HG03139 (cell line): ENCODE data around the gene CEP55.
"Not testable (repeated sequence)": the region's sequence is repeated elsewhere in the genome, so short reads cannot be mapped to it uniquely, and the experiment has no call there.

Experiments used
- ATAC-seq: cut with Tn5 transposase; IDR thresholded peaks from one replicate; pipeline ENCODE4 v1.9.1; 2021; ENCODE audit not compliant: unreplicated experiment

The CEP55 gene

DNA sequence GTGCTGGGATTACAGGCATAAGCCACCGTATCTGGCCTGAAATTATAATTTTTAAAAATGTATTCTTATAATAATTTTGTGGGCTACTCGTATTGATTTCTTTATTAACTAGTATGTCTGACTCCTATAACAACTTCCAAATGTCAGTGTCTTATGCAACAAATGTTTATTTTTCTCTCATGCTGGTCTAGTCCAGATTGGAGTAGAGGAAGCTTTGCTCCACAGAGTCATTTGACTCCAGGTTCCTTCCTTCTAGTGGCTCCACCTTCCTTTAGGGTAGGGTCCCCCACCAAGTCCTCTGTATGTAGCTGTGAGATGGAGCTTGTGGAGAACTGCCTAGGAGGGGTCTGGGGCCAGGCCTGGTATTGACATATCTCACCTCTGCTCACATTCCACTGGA lies 8.7 kb downstream of the CEP55 start:
- no peak for ATAC-seq

DNA sequence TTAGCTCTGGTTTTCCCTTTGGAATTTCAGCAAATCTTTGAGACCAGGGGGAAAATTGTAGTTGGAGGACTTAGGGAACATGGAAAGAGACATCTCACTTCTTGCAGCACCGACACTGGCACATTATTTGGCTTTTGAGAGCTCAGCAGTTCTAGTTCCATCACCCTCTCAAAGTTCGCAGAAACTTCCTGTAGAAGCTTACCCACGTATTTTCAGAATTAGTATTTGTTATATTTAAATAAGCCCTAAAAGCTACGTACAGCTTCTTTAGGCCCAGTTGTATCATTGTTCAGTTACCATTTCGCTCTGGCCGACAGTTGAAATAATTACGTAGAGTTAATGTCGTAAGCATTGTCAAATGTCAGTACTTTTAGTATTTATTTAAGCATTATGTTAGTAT lies 13.4 kb downstream of the CEP55 start:
- ATAC-seq, result no peak

DNA sequence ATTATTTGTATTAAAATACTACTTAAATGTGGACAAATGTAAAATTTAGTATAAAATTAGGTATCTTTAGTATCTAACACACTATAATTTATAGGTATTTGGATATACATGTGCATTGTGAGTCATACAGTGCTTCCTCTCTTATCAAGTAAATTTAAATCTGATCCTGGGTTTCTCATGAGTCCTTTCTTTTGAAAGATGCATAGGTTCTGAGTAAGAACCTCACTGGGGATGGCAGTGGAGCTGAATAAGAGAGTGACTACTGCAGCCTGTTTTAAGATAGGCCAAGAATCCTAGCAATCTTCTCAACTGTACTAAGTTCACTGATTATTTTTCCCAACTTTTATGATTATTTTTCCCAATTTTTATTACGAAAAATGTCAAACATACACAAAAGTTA lies 16.2 kb downstream of the CEP55 start:
- ATAC-seq, result no peak

DNA sequence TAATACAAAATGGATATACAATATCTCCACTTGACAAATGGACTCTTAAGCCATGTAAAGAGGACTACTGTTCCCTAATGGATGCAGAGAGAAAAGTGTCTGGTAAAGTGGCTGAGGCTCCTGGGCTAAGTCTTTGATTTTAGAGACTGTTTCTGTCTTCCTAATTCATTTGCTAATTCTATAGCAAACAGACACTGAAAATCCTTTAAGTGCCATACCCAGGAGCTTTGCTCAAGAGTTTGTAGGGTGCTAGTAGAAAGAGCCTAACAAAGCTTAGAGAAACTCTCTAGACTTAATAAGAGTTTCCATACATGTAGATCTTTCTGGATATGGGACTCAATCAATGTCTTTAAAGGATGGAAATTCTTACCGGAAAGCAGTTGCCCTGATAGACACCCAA lies 16.7 kb downstream of the CEP55 start:
- ATAC-seq, result no peak

DNA sequence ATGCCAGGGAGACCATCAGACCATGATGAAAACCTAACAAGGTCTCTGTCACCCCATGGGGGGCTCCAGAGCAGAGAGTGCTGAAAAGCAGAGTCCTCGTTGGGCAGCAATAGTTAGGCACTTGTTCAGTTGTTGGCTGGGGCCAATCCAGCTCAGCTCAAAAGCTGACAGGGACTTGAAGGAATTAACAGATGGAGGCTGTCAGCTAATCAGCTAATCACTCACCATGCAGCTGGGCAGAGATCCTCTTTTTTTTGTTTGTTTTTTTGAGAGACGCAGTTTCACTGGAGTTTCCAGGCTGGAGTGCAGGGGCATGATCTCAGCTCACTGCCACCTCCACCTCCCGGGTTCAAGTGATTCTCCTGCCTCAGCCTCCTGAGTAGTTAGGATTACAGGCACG lies 18.1 kb downstream of the CEP55 start:
- ATAC-seq, result no peak

DNA sequence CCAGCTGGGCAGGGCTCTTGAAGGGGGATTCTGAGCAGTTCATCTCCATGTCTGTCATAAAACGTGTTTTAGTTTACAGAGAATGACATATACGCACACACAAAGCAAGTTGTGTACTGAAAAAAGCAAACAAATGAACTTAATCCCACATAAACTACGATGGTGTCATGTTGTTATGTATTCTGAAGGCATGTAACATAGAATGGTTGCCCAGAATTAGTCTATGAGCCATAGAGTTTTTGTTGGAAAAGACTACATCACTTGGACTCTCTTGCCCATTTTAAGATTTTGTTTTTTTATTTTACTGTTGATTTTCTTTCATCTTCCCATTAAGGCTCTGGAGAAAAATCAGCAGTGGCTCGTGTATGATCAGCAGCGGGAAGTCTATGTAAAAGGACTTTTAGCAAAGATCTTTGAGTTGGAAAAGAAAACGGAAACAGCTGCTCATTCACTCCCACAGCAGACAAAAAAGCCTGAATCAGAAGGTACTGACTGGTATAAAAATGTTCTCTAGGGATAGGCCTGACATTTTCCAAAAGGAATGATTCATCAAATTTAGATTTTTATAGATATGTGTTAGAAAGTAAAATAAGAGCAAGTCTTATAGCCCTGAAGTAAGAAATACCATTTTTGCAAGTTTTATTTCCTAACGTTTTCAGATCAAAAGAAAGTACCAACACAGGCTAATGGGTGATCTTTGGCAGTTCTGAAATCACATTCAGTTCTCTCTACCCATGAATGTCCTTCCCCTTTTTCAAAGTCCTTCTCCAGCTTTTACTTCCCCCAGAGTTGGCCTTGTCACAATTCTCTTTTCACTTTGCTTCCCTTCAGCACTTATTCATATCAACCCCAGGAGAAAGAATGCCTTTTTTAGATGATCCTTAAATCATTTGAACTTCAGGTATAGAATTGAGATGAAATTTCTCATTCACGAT lies 18.9 kb downstream of the CEP55 start:
- no peak for ATAC-seq

DNA sequence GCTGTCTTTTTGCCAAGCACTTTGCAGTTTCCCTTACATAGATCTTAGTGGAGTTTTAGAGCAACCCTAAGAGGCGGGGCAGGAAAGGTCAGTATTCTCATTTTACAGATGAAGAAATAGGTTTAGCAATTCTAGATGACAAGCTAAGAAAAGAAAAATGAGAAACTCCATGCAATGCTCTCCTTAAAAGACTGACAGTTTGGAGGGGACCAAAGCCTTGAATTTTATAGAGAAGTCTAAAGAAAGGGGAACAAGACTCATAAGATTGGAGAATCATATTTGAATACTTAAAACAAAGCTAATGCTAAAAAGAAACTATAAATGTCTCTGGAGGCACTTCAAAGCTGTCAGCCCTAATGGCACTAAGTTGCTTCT lies 19.6 kb downstream of the CEP55 start:
- ATAC-seq, result no peak

DNA sequence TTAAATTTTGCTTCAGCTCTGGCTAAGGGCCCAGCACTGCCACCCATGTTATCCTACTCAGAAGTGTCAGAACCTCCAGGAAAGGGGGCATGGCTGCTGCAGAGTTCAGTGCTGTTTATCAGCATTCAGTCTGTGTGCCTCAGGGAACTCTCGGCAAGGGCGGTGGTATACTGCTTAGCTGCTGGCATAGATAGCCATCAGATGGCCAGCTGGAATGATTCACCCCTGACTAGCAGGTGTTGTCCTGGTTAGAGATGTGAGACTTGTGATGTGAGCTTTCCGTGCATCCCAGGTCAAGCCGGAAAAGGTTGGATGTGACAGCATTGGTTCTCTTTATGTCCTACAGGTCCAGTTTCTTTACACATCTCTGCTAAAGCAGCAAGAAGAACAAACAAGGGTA lies 22.1 kb downstream of the CEP55 start:
- no peak for ATAC-seq

DNA sequence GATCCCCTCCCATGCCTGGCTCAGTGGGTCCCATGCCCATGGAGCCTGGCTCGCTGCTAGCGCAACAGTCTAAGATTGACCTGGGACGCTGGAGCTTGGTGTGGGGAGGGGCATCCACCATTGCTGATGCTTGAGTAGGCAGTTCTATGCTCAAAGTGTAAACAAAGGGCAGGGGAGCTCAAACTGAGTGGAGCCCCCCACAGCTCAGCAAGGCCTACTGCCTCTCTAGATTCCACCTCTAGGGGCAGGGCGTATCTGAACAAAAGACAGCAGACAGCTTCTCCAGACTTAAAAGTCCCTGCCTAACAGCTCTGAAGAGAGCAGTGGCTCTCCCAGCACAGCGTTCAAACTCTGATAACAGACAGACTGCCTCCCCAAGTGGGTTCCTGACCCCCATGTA lies 38.9 kb downstream of the CEP55 start:
- ATAC-seq, result no peak

DNA sequence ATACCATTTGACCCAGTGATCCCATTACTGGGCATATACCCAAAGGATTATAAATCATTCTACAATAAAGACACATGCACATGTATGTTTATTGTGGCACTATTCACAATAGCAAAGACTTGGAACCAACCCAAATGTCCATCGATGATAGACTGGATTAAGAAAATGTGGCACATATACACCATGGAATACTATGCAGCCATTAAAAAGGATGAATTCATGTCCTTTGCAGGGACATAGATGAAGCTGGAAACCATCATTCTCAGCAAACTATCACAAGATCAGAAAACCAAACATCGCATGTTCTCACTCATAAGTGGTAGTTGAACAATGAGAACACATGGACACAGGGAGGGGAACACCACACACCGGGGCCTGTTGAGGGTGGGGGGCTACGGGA lies 44.5 kb downstream of the CEP55 start:
- ATAC-seq, result not testable (repeated sequence)

DNA sequence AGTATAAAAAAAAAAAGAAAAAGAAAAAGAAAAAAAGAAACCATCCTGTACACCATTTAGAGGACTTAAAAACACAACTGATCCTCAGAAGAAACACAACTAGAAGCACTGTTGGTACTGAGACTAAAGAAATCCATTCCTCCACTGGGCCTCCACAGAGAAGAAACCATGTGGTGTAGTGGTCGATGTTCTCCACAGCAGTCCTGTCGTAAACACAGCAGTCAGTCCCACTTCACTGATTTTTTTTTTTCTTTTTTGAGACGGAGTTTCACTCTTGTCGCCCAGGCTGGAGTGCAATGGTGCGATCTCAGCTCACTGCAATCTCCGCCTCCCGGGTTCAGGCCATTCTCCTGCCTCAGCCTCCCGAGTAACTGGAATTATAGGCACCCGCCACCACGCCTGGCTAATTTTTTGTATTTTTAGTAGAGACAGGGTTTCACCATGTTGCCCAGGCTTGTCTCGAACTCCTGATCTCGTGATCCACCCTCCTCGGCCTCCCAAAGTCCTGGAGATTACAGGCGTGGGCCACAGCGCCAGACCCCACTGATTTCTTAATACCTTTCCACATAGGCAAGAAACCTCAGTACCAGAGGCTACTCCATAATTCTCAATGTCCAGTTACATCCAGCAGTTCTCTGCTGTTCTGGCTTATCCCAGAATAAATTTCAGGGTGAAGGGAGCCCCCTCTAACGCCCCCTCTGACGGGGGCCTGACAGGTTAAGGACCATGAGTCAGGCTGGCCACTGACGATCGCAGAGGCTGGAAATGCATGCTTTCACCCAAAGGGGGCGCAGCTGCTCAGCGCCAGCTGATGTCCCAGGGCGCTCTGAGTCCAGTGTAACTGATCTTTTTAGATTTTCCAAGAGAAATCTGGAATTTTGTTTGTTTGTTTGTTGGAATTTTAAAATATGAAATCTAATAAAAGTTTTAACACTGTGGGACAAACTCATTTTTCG lies 45.3 kb downstream of the CEP55 start:
- ATAC-seq, result no peak

DNA sequence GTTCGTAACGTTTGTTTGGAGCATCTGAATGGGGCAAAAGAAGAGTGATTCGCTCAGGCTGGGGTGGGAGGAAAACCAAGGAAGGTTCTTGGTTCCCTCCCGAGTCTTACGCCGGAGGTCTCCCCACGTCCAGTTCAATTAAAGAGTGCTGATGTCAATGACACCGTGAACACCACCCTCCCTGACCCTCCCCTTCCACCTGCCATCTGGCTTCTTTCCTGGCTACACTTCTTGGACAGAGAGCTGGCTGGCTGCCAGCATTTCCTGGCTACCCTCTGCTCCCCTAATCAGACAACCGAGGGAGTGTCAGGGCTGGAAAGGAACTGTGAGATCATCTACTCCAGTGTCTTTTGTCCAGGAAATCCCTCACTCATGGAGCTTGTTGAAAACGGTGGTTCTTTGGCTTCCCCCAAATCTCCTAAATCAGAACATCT lies 46.0 kb downstream of the CEP55 start:
- no peak for ATAC-seq

DNA sequence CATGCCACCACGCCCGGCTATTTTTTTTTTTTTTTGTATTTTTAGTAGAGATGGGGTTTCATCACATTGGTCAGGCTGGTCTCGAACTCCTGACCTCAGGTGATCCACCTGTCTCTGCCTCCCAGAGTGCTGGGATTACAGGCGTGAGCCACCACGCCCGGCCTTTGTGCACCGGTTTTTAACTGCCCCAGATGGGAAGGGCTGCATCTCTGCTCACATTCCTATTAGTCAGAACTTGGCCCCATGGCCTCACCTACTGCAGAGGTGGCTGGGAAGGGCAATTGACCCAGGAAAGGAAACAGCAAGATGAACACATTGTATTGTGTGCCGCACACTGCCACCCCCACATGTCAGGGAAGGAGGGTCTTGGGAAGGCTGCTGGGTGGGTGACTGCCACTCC lies 50.6 kb downstream of the CEP55 start:
- not testable (repeated sequence) for ATAC-seq

DNA sequence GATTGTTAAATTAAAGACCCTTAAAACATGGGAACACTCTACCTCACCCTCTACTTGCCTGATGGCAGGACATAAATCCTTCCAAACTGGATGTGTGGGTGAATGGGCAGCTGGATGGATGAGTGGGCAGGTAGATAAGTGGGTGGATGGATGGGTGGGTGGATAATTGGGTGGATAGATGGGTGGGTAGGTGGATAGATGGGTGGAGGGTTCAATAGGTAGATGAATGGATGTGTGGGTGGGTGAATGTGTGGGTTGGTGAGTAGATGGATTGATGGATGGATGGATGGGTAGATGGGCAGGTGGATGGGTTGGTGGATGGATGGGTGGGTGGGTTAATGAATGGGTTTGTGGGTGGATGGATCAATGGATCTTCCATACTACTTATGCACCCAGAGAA lies 51.1 kb downstream of the CEP55 start:
- ATAC-seq, result no peak

DNA sequence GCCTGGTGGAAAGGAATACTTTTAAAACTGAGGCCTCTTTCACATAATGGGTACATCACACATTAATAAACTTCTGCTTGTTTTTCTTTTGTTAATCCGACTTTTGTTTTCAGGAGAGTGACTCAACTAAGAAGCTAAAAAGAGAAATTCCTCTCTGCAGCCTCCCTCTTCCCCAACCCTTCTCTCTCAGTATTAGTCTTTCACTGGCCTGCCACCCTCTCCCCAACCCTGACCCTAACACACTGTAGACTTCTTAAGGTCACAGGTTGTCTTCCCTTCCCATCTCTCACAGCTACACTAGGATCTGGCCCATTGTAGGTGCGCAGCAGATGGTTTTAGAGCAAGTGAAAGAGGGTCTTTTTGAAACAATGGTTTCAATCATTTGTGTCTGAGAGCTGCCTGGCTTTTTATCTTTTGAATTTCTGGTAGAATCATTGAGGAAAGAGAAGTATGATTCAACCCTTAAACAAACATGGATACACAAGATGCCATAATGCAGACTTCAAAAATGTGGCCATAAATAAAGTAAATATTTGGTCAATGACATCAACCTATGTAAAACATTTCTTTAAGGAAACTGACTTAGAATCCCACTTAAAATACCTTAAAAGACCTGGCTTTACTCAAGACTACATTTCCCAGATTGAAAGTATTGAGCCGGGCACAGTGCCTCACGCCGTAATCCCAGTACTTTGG lies 52.1 kb downstream of the CEP55 start:
- no peak for ATAC-seq

DNA sequence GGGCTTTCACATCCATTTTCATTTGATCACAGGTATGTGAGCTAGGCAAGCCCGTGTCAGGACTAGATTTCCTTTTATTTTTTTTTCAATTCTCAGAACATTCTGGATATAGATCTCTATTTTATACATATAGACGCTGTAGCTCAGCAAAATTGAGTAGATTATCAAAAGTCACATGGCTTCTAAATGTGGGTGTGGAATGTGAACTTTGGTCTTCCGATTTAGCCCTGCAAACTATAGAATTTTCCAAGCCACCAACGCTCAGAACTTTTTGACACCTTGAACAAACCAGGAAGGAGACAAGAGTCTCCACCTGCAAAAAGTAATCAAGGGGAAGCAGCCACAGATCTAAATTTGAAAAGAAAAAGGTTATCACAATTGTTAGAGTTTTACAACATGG lies 54.2 kb downstream of the CEP55 start:
- ATAC-seq, result no peak

DNA sequence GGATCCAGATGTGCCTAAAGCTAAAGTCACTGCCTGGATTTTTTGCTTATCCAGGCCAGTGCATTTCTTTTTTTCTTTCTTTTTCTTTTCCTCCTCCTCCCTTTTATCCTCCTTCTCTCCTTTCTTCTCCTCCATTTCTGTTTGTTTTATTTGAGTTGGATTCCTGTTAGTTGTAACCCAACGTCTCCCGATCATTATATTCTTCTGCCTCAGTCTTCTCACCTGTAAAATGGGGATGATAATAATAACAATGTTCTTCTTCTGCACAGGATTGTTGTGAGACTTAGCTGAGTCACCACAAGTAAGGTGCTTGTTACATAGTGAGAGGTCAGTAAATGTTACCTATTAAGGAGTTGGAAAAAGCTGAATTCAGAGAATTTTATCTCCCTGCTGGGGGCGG lies 56.4 kb downstream of the CEP55 start:
- no peak for ATAC-seq

DNA sequence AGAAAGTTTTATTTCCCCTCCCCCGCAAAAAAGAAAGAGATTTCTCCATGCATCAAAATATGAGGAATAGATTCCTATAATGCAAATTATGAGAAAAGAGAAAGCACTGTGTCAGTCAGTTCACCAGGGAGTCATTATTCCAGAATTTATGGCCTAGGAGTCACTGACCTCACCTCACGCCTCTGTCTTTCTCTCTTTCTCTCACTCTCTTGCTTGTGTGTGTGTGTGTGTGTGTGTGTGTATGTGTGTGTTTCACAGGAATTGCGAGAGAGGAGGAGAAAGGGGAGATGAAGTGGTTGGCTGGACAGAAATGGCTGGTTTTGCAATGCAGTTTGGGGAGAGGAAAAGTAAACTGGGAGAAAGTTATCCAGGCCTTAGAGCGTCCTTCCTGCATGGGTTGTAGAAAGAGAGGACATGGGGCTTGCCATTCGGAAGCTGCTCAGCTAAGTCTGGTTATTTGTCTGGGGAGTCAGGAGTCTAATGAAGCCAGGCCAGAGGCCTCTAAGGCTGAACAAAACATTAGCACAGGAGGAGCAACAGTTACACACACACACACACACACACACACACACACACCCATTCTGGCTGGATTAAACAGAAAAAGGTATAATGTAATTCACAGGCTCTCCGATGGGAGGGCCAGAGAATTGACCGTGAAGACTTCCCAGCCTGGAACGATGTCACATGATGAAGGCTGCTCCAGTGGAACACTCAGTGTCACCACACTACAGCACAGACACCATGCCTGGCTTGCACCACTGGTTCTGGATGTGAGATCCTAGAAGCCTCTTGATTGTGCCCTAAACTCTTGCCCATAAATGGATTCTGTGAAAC lies 57.3 kb downstream of the CEP55 start:
- no peak for ATAC-seq

DNA sequence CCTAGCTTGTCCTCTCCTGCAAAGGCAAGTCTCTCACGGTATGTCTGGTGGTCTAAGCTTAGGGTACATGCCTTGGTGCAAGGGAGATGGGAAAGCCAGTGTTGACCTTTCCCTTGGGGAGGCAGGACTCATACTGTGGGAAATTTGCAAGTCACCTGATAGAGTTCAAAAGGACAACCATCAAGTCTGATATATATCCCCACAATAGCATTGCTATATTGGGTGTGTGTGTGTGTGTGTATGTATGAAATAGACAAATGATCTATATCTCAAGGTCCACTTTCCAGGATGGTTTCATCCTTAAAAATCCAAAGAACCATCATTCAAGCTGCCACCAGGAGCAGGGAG lies 57.9 kb downstream of the CEP55 start:
- no peak for ATAC-seq

DNA sequence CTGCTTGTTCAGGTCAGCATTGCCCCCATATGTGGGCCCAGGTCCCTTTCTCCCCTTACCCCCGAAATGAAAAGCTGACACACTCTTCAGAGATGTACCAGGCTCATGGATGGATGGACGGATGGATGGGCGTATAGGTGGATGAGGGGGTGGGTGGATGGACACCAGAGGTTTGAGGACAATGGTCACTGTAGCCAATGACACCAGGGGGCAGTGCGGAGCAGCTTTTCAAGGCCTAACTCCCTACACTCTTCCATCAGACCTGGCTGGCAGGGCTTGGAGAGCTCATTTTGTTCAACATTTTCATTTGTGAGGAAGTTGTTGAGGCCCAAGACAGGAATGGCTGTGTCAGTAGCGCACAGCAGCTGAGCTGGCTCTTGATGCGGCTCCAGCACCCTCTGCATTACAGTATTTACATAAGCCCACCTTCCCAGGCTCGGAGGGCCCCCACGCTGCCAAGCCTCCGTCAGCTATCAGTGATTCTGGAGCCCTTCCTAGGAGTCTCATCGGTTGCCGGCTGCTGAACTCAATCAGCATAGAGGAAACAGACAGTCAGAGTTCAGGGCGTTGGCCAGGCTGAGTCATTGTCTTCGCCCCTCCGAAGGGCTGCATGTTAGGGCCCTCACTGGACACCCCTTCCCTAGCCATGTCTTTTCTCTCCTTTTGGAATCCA lies 58.5 kb downstream of the CEP55 start:
- ATAC-seq, result peak; percentile 54
